PC-3 (cell line): ENCODE measurements around the gene RNF2.

Source experiments
- CTCF ChIP-seq: fragments of 300-600 bp; sonication (generic); conservative IDR thresholded peaks from 2 replicates; pipeline ENCODE4 v1.5.1; 2017; ENCODE audit warnings: antibody characterized with exemption, low read depth, mild to moderate bottlenecking, low read length
- EZH2 ChIP-seq: fragments of 300-600 bp; sonication (generic); IDR thresholded peaks from one replicate; pipeline ENCODE4 v1.6.1; 2017; ENCODE audit warnings: antibody characterized with exemption, mild to moderate bottlenecking, low read length; ENCODE audit not compliant: unreplicated experiment

GRCh38 chr1:185038813-185039376 is 6.5 kb upstream of the RNF2 start:
- TF ChIP-seq CTCF (no peak), EZH2 (no peak)
